Loucy (cell line): ENCODE results near the gene PPIP5K1.
A peak's percentile ranks its signal among the peaks of the same experiment; 100 is the strongest.

ENCODE experiments used
- H2AFZ ChIP-seq: fragments of 200-600 bp; sonication (generic); 2 replicates; pipeline ENCODE4 v1.6.0; 2016; ENCODE audit warnings: antibody characterized with exemption, mild to moderate bottlenecking, low read length, moderate library complexity
- H3F3A ChIP-seq: fragments of 200-600 bp; 2 replicates; pipeline ENCODE4 v1.6.0; 2016; ENCODE audit warnings: antibody characterized with exemption, low read depth, mild to moderate bottlenecking
- H3K27me3 ChIP-seq: fragments of 200-600 bp; sonication (generic); 2 replicates; pipeline ENCODE4 v1.6.1; 2014; ENCODE audit warnings: low read length, mild to moderate bottlenecking; ENCODE audit not compliant: insufficient read depth, poor library complexity, severe bottlenecking
- H3K36me3 ChIP-seq: fragments of 200-600 bp; sonication (generic); 2 replicates; pipeline ENCODE4 v1.6.1; 2016; ENCODE audit warnings: low read length; ENCODE audit not compliant: insufficient read depth
- H3K4me1 ChIP-seq: fragments of 200-600 bp; sonication (generic); 2 replicates; pipeline ENCODE4 v1.5.1; 2014; ENCODE audit warnings: low read length, mild to moderate bottlenecking; ENCODE audit not compliant: insufficient read depth, poor library complexity, severe bottlenecking
- H3K4me2 ChIP-seq: fragments of 200-600 bp; sonication (generic); 2 replicates; pipeline ENCODE4 v1.6.0; 2014; ENCODE audit warnings: antibody characterized with exemption, low read length, low read depth, mild to moderate bottlenecking; ENCODE audit not compliant: poor library complexity, severe bottlenecking
- H3K4me3 ChIP-seq: fragments of 200-600 bp; sonication (generic); 2 replicates; pipeline ENCODE4 v1.5.1; 2014; ENCODE audit warnings: low read length, mild to moderate bottlenecking, mixed read lengths; ENCODE audit not compliant: poor library complexity, severe bottlenecking
- H3K79me2 ChIP-seq: fragments of 200-600 bp; sonication (generic); 2 replicates; pipeline ENCODE4 v1.6.1; 2014; ENCODE audit warnings: low read length; ENCODE audit not compliant: insufficient read depth
- H3K9ac ChIP-seq: fragments of 200-600 bp; sonication (generic); 2 replicates; pipeline ENCODE4 v1.6.0; 2014; ENCODE audit warnings: mild to moderate bottlenecking, low read depth, low read length, moderate library complexity; ENCODE audit not compliant: poor library complexity, severe bottlenecking
- H3K9me2 ChIP-seq: fragments of 200-600 bp; sonication (generic); replicated peaks from 2 replicates; pipeline ENCODE4 v1.6.1; 2016; ENCODE audit warnings: low read depth, low read length, mixed read lengths
- H3K9me3 ChIP-seq: fragments of 200-600 bp; sonication (generic); 2 replicates; pipeline ENCODE4 v1.6.1; 2014; ENCODE audit warnings: mild to moderate bottlenecking, antibody characterized with exemption, low read length, low read depth; ENCODE audit not compliant: insufficient read depth
- H4K20me1 ChIP-seq: fragments of 200-600 bp; sonication (generic); 2 replicates; pipeline ENCODE4 v1.6.0; 2014; ENCODE audit warnings: antibody characterized with exemption, low read length, mild to moderate bottlenecking; ENCODE audit not compliant: insufficient read depth, poor library complexity, severe bottlenecking
- EZH2phosphoT487 ChIP-seq: fragments of 200-600 bp; IDR thresholded peaks from 2 replicates; pipeline ENCODE4 v1.6.1; 2018; ENCODE audit warnings: antibody characterized with exemption, mild to moderate bottlenecking, moderate library complexity, borderline replicate concordance
- TF ChIP-seq, protein P1 (sequence below): fragments of 200-600 bp; sonication (generic); conservative IDR thresholded peaks from 2 replicates; pipeline ENCODE4 v1.5.1; 2014; ENCODE audit warnings: mild to moderate bottlenecking, antibody characterized with exemption, low read length

Gene PPIP5K1

DNA sequence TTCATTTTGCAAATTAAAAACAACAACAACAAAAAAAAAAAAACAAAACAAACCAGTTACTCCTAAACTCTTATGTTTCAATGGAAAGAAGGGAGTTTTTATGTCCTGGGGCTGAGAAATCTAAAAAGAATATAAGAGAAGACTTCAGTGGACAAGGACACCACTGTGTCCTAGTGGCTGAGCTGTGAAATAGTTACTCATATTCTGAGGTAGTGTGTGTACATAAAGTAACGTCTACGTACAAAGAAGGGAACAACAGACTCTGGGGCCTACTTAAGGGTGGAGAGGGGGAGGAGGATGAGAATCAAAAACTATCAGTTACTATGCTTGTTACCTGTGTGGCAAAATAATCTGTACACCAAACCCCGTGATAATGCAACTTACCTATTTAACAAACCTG lies 91.0 kb downstream of the PPIP5K1 start:
- Histone ChIP-seq H3F3A (no peaks in the 10 kb centered on the region), H4K20me1 (no peaks in the 10 kb centered on the region), H3K9ac (no peak overlapping the region), H3K79me2 (no peaks in the 10 kb centered on the region), H3K36me3 (no peaks in the 10 kb centered on the region), H2AFZ (no peak overlapping the region), H3K9me3 (no peaks in the 10 kb centered on the region), H3K4me1 (no peaks in the 10 kb centered on the region), H3K4me2 (no peak overlapping the region), H3K4me3 (no peak overlapping the region), H3K9me2 (no peaks in the 10 kb centered on the region), H3K27me3 (no peaks in the 10 kb centered on the region)
- TF ChIP-seq EZH2phosphoT487: no peak
- TF ChIP-seq, protein P1, sequence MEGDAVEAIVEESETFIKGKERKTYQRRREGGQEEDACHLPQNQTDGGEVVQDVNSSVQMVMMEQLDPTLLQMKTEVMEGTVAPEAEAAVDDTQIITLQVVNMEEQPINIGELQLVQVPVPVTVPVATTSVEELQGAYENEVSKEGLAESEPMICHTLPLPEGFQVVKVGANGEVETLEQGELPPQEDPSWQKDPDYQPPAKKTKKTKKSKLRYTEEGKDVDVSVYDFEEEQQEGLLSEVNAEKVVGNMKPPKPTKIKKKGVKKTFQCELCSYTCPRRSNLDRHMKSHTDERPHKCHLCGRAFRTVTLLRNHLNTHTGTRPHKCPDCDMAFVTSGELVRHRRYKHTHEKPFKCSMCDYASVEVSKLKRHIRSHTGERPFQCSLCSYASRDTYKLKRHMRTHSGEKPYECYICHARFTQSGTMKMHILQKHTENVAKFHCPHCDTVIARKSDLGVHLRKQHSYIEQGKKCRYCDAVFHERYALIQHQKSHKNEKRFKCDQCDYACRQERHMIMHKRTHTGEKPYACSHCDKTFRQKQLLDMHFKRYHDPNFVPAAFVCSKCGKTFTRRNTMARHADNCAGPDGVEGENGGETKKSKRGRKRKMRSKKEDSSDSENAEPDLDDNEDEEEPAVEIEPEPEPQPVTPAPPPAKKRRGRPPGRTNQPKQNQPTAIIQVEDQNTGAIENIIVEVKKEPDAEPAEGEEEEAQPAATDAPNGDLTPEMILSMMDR: 0 out of 2 replicates have a peak, but pooled peaks have one; percentile 15

DNA sequence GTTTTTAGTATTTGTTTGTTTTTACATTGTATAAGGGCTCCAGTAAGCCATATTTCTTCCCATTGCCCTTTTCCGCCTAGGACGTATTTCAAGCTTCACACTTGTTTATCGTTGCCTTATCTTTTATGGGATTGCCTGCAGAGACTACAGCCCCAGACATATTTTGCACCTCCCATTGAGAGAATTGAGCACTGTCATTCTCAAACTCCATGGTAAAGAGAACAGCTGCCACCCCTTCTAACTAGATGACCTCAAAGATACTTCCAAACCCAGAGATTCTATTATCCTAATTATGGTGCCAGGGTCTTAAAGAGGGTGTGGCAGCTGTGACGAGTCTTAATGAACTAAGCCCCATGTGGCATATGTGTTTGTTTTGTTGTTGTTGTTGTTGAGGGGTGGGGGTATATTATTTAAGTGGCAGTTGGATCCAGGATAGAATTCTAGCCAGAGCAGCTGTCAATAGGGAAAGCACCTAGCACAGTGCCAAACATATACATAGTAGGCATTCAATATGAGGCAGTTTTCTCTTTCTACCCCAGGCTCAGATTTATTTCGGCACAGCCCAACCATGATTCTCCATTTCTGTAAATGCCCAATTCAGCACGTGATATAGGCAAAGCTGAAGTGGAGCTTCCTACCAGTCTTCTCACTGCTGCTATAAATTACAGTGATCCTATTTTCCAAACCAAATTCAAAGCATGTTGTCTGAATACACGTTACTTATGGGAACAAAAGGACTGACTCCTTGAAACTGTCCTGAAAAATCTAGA lies 96.1 kb downstream of the PPIP5K1 start:
- Histone ChIP-seq H3K4me1 (peaks cover 35% of the 10 kb centered on the region), H3K9ac (peak overlapping the region; percentile 71), H3K79me2 (peaks cover 26% of the 10 kb centered on the region), H3K36me3 (no peaks in the 10 kb centered on the region), H3F3A (peaks cover 5% of the 10 kb centered on the region; the same call in 1 of the 2 replicates), H2AFZ (peak overlapping the region; percentile 94), H3K27me3 (no peaks in the 10 kb centered on the region), H3K4me2 (peak overlapping the region; percentile 87), H3K9me3 (no peaks in the 10 kb centered on the region), H3K4me3 (peak overlapping the region; percentile 89), H3K9me2 (no peaks in the 10 kb centered on the region), H4K20me1 (peaks cover 12% of the 10 kb centered on the region)
- TF ChIP-seq, protein P1: no peak
- no peak for TF ChIP-seq EZH2phosphoT487

DNA sequence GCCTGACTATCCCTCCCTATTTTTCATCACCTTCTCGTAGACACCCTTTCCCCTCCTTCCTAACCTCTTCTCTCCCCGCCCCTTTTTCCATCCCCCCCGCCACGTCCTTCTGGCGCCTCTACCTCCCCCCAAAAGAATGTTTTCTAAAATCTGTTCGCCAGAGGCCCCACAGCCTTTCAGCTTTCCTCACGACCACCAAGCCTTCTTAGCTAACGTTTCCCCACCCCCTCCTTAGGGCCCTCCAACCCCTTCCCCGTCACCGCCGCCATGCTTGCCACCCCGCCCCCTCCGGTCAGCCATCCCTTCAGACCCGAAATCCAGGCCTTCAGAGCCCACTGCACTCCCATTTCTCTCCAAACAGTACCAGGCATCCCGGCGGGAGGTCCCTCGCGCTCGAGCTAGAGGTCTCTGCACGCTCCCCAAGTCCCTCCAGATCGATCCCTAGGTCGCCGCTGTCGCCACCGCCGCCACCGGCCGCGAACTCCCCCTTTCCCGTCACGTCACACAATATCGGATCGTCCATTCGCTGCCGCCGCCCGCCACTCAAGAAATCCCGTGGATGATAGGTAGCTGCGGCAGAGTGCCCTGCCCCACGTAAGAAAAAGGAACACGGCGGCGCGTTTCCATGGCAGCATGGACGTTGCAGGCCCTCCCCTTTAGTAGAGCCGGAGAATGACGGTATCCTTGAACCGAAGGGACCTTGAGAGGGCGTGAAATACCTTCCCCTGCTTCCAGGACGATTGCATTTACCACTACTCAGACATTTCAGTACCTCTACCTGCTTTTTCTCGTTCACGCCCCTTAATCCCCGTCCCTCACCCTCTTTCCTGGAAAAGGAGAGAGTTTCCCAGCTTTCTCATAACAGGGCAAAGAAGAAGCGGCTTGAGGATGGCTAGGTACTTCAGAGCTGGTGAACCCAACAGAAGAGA lies 97.1 kb downstream of the PPIP5K1 start, which contains the start of gene TP53BP1:
Gene TP53BP1 (minus strand): TSS at position 484 of the 929 bp plus-strand sequence. CDS start 113 bp downstream, at position 371.
- H3K27me3 ChIP-seq: no peaks in the 10 kb centered on the region
- H3K4me1 ChIP-seq: peaks cover 40% of the 10 kb centered on the region
- peaks cover 15% of the 10 kb centered on the region for H4K20me1 ChIP-seq
- peak within 1 kb of the TSS; percentile 94 for H2AFZ ChIP-seq
- H3K4me2 ChIP-seq: peak within 1 kb of the TSS; percentile 87
- peaks cover 5% of the 10 kb centered on the region; the same call in 1 of the 2 replicates for H3F3A ChIP-seq
- H3K36me3 ChIP-seq: peaks cover 4% of the 10 kb centered on the region; the same call in 1 of the 2 replicates
- no peaks in the 10 kb centered on the region for H3K9me3 ChIP-seq
- TF ChIP-seq EZH2phosphoT487: no peak
- TF ChIP-seq, protein P1: no peak
- H3K9me2 ChIP-seq: no peaks in the 10 kb centered on the region
- peaks cover 26% of the 10 kb centered on the region for H3K79me2 ChIP-seq
- H3K4me3 ChIP-seq: peak within 1 kb of the TSS; percentile 89
- peak within 1 kb of the TSS; percentile 71 for H3K9ac ChIP-seq
